Keratinocyte (primary cell): ENCODE data around the gene ENDOD1. TPM values are rescaled to one million over a fixed set of nuclear protein-coding genes. Genes with fewer than 3 reads are reported as not detected.
A peak's percentile ranks its signal among the peaks of the same experiment; 100 is the strongest.

Source experiments
- DNase-seq: peaks from one replicate; pipeline ENCODE4 v3.0.0-alpha.2; 2011; ENCODE audit warnings: low read depth, missing footprints, low spot score
- FAIRE-seq: peaks from 2 replicates; lab custom pipeline; 2011; peaks lifted over from hg19 to GRCh38; lab: Jason Lieb, UNC
- H2AFZ ChIP-seq: 2 replicates; pipeline ENCODE4 v1.6.0; 2012; ENCODE audit warnings: low read length, control low read depth, inconsistent platforms; ENCODE audit not compliant: control insufficient read depth
- H3K27ac ChIP-seq: 2 replicates; pipeline ENCODE4 v1.5.1; 2011; ENCODE audit warnings: low read length; ENCODE audit not compliant: control insufficient read depth, insufficient read depth
- H3K27me3 ChIP-seq: 3 replicates; pipeline ENCODE4 v1.6.0; 2011; ENCODE audit warnings: low read length; ENCODE audit not compliant: control insufficient read depth, insufficient read depth; ENCODE audit errors: extremely low read depth
- H3K36me3 ChIP-seq, 2 experiments: 2 replicates in 1 of 2; 3 replicates in 1 of 2; pipeline ENCODE4 v1.5.1; 2011; ENCODE audit warnings: low read length in 2 of 2, mild to moderate bottlenecking in 1 of 2; ENCODE audit not compliant: control insufficient read depth in 2 of 2, insufficient read depth in 2 of 2; ENCODE audit errors: extremely low read depth in 1 of 2
- H3K4me1 ChIP-seq: 3 replicates; pipeline ENCODE4 v1.5.1; 2011; ENCODE audit warnings: low read length; ENCODE audit not compliant: control insufficient read depth, insufficient read depth; ENCODE audit errors: extremely low read depth
- H3K4me2 ChIP-seq: 3 replicates; pipeline ENCODE4 v1.6.0; 2011; ENCODE audit warnings: low read depth, low read length; ENCODE audit not compliant: control insufficient read depth, insufficient read depth; ENCODE audit errors: extremely low read depth
- H3K4me3 ChIP-seq, 3 experiments: fragments of 200-600 bp in 1 of 3; sonication (generic) in 1 of 3; 2 replicates in 2 of 3; 3 replicates in 1 of 3; pipeline ENCODE4 v1.5.1; 2011 to 2016; ENCODE audit warnings: low read length in 3 of 3, mild to moderate bottlenecking in 3 of 3, control low read depth in 2 of 3, inconsistent platforms in 1 of 3, low read depth in 1 of 3, mixed read lengths in 1 of 3, mixed run types in 1 of 3, moderate library complexity in 1 of 3; ENCODE audit not compliant: control insufficient read depth in 2 of 3, insufficient read depth in 2 of 3; ENCODE audit errors: extremely low read depth in 1 of 3
- H3K79me2 ChIP-seq: 2 replicates; pipeline ENCODE4 v1.6.0; 2012; ENCODE audit warnings: low read length; ENCODE audit not compliant: control insufficient read depth, insufficient read depth
- H3K9ac ChIP-seq: 3 replicates; pipeline ENCODE4 v1.6.0; 2011; ENCODE audit warnings: low read length; ENCODE audit not compliant: control insufficient read depth, insufficient read depth; ENCODE audit errors: extremely low read depth
- H3K9me1 ChIP-seq: 3 replicates; pipeline ENCODE4 v1.6.0; 2011; ENCODE audit warnings: low read length; ENCODE audit not compliant: control insufficient read depth, insufficient read depth; ENCODE audit errors: extremely low read depth
- H3K9me3 ChIP-seq: 2 replicates; pipeline ENCODE4 v1.5.1; 2012; ENCODE audit warnings: low read depth, low read length; ENCODE audit not compliant: control insufficient read depth
- H4K20me1 ChIP-seq: 3 replicates; pipeline ENCODE4 v1.6.0; 2011; ENCODE audit warnings: low read length; ENCODE audit not compliant: control insufficient read depth, insufficient read depth; ENCODE audit errors: extremely low read depth
- CTCF ChIP-seq, 3 experiments: IDR thresholded peaks in 1 of 3; conservative IDR thresholded peaks in 1 of 3; optimal IDR thresholded peaks in 1 of 3; 2 replicates in 2 of 3; 3 replicates in 1 of 3; pipeline versions ENCODE3 to v1.5.1; 2011; ENCODE audit warnings: low read length in 3 of 3, mild to moderate bottlenecking in 3 of 3, moderate library complexity in 2 of 3, control low read depth in 1 of 3, inconsistent platforms in 1 of 3; ENCODE audit not compliant: insufficient read depth in 2 of 3; ENCODE audit errors: extremely low read depth in 1 of 3
- EZH2 ChIP-seq: IDR thresholded peaks from one replicate; pipeline ENCODE4 v1.6.1; 2012; ENCODE audit warnings: inconsistent platforms, mild to moderate bottlenecking, low read length, moderate library complexity
- dilution Hi-C: fragments of 300-500 bp; cut with MboI; formaldehyde crosslinking; loops from one replicate; pipeline ENCODE4 v1.7.0; 2020; ENCODE audit warnings: low sequenced_read_pairs; ENCODE audit not compliant: extremely low pct_ligation_motif_present
- polyA plus RNA-seq, 5 experiments: library from polyadenylated mRNA; depleted of rRNA in 3 of 5; stranded (reverse) in 3 of 5; stranded (forward) in 1 of 5; unstranded in 1 of 5; fragments of >200 nt; gene quantifications; 1 replicate in 1 of 5; 2 replicates in 3 of 5; 3 replicates in 1 of 5; pipeline versions ENCODE4 v1.2.1 to v1.2.3, GENCODE V29; 2011 to 2012; ENCODE audit warnings: missing spikeins in 2 of 5, low read depth in 1 of 5, low replicate concordance in 1 of 5

Gene ENDOD1
- polyA plus RNA-seq, 1 donor (not counting 4 experiments of a cell fraction or from before 2014, with no cell fraction given) = 27.2 TPM

- Histone ChIP-seq H3K9me3 (no peaks in the 10 kb centered on the region), H3K9me1 (no peaks in the 10 kb centered on the region), H4K20me1 (no peaks in the 10 kb centered on the region), H3K36me3 (peaks cover 0 to 1% of the 10 kb centered on the region in 2 experiments), H3K27me3 (no peaks in the 10 kb centered on the region), H3K79me2 (peaks cover 12% of the 10 kb centered on the region), H3K27ac (no peak overlapping the region), H3K4me3 (no peak overlapping the region), H3K9ac (no peak overlapping the region), H3K4me1 (peaks cover 23% of the 10 kb centered on the region), H2AFZ (no peak overlapping the region), H3K4me2 (no peak overlapping the region)
- no peak for DNase-seq
- no peak for FAIRE-seq
- no peak for TF ChIP-seq CTCF (optimal IDR thresholded peaks at IDR 0.05 in 1 of 3, IDR thresholded peaks at IDR 0.05 in 1 of 3, conservative IDR thresholded peaks at IDR 0.05 in 1 of 3; ENCODE audit: extremely low read depth in 1 of 3, insufficient read depth in 2 of 3, low read length in 3 of 3)
- TF ChIP-seq EZH2 = no peak
- dilution Hi-C loops = no loop called here
Measured at GRCh38 chr11:95091663-95092180, 2.1 kb downstream of the ENDOD1 start.

- FAIRE-seq (peak; percentile 41), DNase-seq (no peak)
- Histone ChIP-seq H2AFZ (no peak overlapping the region), H3K4me1 (peaks cover 23% of the 10 kb centered on the region), H4K20me1 (no peaks in the 10 kb centered on the region), H3K9ac (no peak overlapping the region), H3K9me1 (no peaks in the 10 kb centered on the region), H3K79me2 (peaks cover 12% of the 10 kb centered on the region), H3K27me3 (no peaks in the 10 kb centered on the region), H3K27ac (no peak overlapping the region), H3K36me3 (peaks cover 0 to 1% of the 10 kb centered on the region in 2 experiments), H3K9me3 (no peaks in the 10 kb centered on the region), H3K4me3 (no peak overlapping the region), H3K4me2 (no peak overlapping the region)
- no peak for TF ChIP-seq EZH2
- TF ChIP-seq CTCF (optimal IDR thresholded peaks at IDR 0.05 in 1 of 3, IDR thresholded peaks at IDR 0.05 in 1 of 3, conservative IDR thresholded peaks at IDR 0.05 in 1 of 3; ENCODE audit: extremely low read depth in 1 of 3, insufficient read depth in 2 of 3, low read length in 3 of 3) = peak; percentile 32 to 64 (median 60)
- dilution Hi-C loops = no loop called here
Measured at GRCh38 chr11:95092549-95093324, 3.1 kb downstream of the ENDOD1 start.
